ENCODE results near the gene RCN1.
"Not testable (repeated sequence)": the region's sequence is repeated elsewhere in the genome, so short reads cannot be mapped to it uniquely, and the experiment has no call there.

Gene RCN1

DNA sequence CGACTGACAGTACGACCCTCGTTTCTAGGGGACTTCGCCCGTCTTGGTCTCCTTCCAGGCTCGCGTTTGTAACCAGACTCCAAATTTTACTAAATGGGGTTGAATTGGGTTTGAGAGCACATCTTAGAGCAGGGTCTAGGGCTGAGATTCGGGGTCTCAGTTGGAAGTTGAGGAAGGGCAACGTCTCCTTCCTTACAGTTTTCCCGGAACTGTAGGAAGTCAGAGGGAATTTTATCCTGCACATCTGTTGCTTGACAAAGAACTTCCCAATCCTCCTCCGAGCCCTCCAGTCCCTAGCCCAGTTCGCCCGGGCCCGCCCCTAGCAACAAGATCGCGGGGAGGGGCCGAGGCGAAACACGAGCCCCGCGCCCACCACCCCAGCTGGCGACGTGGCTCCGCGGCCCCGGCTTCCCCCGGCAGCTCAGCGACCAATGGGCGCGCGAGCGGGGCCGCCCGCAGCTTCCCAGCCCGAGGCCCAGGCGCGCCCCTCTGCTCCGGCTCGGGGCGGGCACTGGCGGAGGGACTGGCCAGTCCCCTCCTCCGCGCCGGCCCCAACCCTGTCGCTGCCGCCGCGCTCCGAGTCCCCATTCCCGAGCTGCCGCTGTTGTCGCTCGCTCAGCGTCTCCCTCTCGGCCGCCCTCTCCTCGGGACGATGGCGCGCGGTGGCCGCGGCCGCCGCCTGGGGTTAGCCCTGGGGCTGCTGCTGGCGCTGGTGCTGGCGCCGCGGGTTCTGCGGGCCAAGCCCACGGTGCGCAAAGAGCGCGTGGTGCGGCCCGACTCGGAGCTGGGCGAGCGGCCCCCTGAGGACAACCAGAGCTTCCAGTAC lies at the start of gene RCN1:
Gene RCN1 (plus strand): TSS at position 530 of the 826 bp plus-strand sequence. CDS start 123 bp downstream, at position 653.
- DNase-seq (ENCODE audit: low read depth) = peak; percentile 24

DNA sequence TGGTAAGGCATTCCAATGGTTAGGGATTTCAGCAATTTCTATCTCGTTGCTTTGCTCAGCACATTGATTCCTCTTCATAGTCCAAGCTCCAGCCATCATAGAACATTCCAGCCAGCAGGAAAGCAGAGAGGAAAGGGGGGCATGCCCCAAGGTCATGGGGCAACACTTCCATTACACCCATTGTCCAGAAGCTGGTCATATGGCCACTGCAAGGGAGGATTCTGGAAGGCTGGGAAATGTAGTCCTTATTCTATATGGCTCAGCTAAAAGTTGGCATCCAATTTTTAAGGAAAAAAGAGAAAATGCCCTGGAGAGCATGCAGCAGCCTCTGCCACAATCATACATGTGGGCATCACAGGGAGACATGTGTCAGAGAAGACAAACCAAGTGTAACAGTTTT lies 47.1 kb upstream of the RCN1 start:
- no peak for DNase-seq (ENCODE audit: low read depth)

DNA sequence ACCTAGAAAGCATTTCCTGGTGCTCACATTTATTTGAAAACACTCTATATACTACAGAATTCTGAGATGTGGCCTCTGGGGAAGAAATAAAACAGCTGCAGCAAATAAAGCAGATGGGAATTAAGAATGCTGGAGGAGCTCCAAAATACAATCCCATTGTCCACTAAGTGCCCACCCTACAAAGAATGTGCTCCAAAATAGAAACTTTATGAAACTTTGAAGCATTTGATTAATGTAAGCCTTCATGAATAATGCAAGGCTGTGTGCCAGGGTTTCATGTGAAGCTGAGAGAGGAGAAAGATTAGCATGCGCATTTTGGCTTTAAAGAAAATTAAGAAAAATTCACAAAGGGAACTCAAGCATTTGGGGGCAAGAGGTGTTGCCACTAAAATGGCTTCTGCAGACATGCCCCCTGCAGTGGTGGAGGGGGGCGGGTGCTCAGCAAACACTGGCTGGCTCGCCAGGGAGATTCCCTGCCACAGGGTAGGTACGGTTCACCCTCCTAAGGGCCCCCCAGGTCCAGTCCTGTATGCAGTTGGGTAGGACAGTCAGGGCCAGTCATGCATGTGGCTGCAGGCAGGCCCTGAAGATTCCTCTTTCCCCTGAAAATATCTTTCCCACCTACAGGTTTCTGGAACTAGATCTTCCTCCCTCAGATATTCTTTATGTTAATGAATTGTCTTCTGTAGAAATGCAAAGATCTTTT lies 46.6 kb upstream of the RCN1 start:
- DNase-seq (ENCODE audit: low read depth) = no peak

DNA sequence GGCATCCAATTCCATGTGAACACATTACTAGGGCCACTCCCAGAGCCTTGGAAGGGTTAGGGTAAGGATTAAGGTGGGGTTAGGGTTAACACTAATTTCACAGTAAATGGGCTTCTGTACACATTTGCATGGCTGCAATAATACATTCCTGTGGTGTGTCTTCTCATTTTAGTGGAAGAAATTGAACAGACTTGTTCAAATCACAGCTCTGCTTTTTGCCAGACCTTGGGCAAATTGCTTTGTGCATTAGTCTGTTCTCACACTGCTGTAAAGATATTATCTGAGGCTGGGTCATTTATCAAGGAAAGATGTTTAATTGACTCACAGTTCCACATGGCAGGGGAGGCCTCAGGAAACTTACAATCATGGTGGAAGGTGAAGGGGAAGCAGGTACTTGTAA lies 45.4 kb upstream of the RCN1 start:
- DNase-seq (ENCODE audit: low read depth) = no peak

DNA sequence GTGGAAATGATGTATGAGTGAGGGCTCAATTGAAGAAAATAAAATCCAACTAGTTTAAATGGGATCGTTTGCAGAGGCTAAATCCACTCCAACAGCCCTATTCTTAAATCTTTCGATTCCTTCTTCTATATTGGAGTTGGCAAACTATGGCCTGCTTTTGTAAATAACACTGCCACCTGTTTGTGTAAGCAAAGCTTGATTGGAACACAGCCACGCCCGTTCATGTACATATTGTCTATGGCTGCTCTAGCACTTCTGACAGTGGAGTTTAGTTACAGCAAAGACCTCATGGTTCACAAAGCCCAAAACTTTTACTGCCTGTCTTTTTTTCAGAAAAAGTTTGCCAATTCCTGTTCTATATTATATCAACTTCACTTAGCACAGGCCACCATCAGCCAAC lies 40.6 kb upstream of the RCN1 start:
- DNase-seq (ENCODE audit: low read depth) = no peak

DNA sequence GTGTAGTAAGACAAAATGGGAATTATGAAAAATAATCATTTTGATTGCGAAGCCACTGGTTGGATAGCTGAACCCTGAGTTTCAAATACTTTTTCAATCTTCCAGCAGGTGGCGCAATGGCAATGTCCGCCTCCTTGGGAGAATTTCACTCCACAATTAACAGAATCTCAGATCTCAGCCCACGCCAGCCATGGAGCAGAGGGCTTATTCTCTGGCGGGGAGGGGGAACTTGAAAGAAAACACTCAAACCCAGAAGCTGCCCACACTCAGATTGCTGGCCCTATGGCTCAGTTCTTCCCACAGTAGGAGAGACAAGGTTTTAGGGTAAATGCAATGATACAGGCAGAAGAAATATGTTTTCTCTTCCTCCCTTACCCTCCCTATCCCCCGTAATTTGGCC lies 38.7 kb upstream of the RCN1 start:
- DNase-seq (ENCODE audit: low read depth) = peak; percentile 2

DNA sequence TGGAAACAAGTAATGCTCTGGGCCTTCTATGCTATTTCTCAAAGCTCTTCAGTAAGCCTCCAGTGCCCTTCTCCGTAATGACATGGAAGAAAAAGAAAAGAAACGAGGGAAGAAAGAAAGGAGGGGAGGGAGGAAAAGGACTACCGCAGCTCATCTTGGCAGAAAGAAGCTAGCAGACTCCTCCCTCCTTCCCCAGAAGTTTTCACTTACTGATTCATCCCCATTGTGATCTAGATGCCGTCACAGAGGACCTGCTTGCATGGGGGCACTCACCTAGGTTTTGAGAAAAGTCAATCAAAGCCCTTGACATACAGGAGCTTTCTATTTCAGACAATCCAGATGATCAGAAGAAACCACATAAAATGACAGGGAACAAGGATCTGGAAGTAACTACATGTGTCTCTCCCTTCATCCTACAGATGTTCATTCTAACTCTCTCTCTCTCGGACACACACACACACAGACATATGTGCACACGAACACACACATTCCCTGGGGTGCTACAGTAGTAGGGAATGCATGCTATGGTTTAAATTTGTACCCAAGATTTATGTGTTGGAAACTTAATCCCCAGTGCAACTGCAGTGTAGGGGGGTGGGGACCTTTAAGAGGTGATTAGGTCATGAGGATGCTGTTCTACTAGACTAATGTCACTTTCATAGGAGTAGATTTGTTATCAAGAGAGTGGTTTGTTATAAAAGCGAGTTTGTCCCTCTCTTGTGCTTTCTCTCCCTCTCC lies 37.6 kb upstream of the RCN1 start:
- no peak for DNase-seq (ENCODE audit: low read depth)

DNA sequence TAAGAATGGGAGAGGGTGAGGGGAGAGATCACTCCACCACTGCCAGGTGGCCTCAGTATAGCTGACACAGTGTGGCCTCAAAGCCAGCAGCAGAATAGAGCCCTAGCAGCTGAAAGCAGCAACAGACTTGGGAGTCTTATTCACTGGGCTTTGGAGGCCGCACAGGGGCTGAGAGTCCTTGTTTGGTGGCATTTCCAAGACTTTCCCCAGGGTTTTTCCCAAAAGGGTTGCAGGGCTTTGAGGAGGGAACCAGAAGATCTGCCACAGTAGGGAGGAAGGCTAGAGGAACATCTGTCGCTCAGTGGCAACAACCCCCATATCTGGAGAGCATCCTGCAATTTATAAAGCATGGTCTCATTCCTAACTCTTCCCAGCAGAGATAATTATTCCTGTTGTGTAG lies 35.0 kb upstream of the RCN1 start:
- DNase-seq (ENCODE audit: low read depth) = no peak

DNA sequence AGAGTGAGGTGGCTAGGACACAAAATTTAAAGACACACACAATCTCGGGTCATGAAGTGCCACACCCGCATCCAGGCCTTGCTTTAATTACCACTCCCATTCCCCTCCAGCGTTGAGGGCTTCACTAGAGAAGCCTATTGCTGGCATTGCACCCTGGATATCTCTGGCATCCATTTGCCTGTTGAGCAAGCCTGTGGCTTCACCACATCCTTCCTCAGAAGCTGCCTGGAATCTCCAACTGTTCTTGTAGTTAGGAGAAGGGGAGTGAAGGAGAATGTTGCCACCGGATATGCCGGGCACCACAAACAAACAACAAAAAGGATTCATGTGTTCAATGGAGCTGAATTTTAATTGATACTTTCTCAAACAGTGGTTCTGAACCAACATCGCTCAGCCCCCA lies 34.4 kb upstream of the RCN1 start:
- DNase-seq (ENCODE audit: low read depth) = no peak

DNA sequence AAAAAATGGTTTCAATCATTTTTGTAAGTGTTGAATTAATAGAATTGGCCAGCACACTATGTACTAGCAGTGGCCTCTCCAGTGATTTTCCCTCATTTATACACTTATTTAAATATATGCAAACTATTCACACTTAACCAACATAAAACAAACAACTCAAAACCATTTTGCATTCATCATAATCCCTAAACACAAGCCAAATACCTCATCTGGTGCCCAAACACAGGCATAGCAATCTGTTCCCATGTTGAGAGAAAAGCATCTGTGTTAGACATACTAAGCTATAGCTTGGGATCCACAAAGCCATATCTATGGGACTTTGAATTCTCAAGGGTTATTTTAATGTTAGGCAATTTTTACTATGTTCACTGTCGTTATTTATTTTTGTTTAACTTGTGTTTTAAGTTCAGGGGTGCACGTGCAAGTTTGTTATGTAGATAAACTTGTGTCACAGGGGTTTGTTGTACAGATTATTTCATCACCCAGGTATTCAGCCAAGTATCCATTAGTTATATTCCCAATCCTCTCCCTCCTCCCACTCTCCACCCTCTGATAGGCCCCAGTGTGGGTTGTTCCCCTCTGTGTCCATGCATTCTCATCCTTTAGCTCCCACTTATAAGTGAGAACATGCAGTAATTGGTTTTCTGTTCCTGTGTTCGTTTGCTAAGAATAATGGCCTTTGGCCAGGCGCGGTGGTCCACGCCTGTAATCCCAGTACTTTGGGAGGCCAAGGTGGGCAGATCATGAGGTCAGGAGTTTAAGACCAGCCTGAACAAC lies 31.0 kb upstream of the RCN1 start:
- DNase-seq (ENCODE audit: low read depth) = no peak

DNA sequence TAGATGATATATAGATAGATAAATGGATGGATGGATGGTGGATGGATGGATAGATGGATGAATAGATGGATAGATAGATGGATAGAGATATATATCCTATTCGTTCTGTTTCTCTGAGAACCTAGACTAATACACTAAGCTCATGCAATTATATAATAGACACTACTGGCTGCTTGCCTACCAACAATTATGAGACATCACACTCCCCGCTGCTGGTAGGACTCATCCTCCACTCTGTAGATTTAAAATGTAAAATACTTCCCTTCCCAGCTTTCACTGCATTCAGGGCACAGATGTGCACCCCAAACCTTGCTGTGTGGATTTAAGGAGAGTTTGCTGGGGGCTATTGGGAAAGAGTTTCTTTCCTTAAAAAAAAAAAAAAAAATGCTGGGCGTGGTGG lies 28.3 kb upstream of the RCN1 start:
- DNase-seq (ENCODE audit: low read depth) = no peak

DNA sequence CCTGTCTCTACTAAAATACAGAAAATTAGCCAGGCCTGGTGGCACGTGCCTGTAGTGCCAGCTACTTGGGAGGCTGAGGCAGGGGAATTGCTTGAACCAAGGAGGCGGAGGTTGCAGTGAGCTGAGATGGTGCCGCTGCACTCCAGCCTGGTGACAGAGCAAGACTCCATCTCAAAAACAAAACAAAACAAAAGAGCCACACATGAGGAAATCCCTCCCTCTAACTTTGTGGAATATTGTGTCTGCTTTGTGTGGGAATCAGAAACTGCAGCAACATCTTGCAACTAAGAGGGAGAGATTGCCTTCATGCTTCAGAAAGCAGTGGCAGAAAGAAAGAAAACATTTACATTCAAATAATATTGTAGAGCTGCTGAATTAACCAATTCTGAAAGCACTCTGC lies 27.8 kb upstream of the RCN1 start:
- not testable (repeated sequence) for DNase-seq (ENCODE audit: low read depth)

DNA sequence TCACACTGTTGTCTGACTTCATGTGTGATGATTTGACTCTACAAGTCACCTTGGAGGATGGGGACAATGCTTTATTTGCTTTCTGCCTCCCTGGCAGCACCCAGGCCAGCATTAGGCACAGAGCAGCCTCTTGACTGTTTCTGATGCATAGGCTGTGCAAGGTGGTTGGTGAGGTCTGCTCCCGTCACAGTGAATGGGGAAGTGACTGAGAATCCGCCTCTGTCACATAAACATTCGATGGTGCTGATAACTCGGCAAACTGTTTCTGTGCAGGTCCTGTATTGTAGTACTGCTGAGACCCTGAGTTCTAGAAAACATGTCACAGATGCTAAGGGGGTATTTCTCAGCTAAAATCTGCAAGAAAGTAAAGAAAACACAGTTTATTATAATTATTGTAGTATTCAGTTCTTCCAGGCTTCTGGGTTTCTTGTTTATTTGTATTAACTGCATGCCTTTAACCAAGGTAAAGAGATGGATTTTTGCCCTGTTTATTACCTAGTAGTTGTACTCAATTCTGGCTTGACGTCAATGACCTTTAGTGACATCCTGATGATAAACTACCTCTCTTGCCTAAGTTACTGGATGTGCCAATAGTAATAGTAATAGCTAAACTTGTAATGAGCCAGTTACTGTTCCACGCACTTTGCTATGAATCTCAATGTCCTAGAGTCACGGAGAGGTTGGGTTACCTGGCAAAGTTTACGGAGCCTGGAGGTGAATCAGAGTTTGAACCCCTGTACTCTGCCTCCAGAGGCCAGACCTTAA lies 24.8 kb upstream of the RCN1 start:
- no peak for DNase-seq (ENCODE audit: low read depth)

DNA sequence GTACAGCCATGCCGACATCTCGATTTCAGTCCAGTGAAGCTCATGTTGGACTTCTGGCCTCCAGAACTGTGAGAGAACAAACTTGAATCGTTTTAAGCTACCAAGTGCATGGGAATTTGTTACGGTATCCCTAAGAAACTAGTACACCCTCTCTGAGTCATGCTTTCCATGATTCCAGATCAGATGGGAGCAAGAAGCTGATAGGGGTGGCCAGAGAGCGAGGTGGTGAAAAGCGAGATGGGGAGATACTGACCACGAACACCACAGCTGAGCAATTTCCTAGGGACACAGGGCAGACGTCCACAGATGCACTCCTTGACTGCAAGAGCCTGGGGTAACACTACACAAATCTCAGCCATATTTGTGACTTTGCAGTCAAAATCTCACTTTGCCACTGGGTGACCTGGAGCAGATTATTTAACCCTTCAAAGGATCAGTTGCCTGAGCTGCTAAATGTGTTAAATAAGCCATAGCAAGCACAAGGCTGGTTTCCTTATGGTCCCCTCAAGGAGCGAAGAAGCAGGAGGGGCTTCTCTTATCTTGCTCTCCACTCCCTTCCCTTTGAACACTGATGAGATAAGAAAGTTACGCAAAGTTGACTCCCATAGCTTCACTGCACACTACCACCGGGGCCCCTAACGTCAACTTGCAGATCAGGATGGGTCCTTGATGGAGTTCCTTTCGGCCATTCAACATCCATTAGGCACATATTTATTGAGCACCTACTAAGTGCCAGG lies 22.6 kb upstream of the RCN1 start:
- no peak for DNase-seq (ENCODE audit: low read depth)

DNA sequence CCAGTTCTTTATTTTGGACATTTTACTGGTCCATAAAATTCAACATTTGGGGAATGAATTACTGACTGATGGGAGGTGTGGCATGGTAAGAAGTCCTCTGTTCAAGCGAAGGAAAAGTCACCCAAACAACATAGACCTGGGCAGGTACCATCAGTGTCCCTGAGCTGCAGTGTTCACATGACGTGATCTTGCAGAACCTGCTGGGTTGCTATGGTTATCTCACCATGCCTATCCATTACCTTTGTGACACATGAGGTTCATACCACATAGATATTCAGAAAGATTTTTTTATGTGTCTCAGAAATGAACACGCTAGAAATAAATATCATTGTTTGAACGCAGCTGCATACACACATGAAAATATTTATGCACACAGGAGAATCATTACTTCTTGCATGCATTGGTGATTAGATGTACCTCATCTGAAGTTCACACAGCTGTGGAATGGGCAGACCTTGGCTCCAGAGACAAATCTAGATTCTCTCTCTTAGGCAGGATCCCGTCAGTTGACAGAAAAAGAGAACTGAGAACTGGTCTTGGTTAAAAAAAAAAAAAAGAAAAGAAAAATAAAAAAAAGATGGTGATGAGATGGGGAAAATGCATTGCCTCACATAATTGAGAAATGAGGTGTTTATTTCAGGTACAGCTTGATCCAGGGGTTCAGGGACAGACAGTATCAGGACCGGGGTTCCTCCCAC lies 21.4 kb upstream of the RCN1 start:
- DNase-seq (ENCODE audit: low read depth) = no peak

DNA sequence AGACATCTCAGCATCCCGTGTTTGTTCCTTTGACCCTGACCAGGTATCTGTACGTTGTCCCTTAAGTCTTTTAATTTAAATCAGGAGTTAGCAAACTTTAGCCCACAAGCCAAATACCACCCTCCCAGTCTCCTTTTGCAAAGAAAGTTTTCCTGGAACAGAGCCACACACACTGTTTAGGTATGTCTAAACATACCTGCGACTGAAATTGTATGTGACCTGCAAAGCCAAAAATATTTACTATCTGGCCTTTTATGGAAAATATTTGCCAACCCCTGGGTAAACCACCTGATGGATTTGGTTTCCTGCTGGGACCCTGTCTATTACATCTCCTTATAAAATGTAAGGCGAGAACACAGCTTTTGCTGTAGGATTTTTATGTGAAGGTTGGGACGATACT lies 20.2 kb upstream of the RCN1 start:
- no peak for DNase-seq (ENCODE audit: low read depth)

DNA sequence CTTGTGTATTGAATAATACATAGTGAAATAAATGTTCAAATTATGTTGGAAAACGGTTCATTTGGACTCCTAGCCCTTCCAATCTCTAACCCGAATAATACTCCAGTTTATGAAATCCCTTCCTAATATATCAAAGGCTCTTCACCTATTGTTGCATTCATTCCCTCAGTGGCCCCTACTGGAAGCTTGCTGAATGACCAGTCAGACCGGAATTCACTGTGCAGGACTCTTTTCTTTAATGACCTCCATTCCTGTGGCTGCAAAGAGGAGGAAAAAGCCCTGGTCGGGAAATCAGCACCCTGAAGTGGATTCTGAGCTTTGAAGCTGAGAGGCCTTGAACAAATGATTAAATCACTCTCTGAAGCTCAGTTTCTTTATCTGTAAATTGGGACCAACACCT lies 19.1 kb upstream of the RCN1 start:
- no peak for DNase-seq (ENCODE audit: low read depth)

DNA sequence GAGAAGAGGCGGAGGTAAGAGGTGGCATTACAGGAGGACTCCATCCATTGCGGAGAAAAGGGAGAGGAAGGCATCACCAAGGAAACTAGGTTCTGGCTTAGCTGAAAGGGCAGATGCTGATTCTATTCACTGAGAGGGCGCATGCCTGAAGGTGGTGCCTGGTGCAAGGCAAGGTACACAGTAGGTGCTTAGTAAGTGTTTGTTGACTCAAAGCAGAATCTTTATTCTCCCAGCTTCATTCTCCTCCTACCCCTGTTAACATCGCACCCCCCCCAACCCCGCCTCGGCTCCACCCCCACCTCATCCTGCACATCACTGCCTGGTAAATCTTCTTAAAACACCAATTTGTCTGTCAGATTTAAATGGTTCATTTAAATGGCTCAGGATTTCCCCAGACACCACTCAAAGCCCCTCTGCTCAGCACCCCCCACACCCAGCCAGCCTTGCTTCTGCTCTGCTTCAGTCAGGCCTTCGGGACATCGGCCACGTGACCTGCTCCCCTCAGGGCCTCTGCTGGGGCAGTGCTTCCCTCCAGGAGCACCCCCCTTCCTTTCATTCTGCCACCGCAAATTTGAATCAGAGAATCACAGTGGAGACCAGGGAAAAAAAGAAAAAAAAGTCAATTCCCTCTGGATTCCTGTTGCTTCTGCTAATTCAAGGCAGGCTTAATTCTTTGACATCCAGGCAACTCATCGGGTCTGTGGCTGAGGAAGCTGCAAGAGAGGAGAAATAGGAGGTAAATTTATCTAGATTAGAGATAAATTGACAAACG lies 17.8 kb upstream of the RCN1 start:
- no peak for DNase-seq (ENCODE audit: low read depth)

DNA sequence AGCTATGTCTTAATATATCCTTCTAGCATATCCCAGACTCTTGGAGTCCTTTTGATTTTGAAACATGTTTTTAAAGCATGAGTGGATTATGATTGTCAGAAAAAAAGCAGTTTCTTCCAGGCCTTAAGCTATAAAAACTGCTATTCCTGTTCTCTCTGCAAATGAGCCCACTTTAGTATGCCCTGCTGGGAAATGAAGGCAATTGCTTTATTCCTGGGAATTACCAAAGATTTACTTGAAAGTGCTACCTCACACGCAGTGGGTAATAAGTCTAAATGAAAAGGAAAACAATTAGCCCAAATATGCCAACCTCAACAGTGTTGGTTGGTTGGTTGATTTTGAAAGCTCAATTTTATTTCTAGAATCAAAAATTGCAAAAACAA lies 17.2 kb upstream of the RCN1 start:
- DNase-seq (ENCODE audit: low read depth) = no peak

All from stimulated activated CD8-positive, alpha-beta memory T cell treated with anti-CD3 and anti-CD28 coated beads, Interleukin-15, amount 100 ng/mL, for 24 hours (primary cell).